Astrocyte of the cerebellum (primary cell): ENCODE results near the gene TBC1D17.

Experiments
- DNase-seq: peaks from one replicate; pipeline ENCODE4 v3.0.0-alpha.2; 2011; ENCODE audit warnings: low read depth
- H3K4me3 ChIP-seq: 2 replicates; pipeline ENCODE4 v1.5.1; 2011; ENCODE audit warnings: mild to moderate bottlenecking, low read depth, low read length, moderate library complexity
- in situ Hi-C: cut with HindIII; loops from 2 replicates; pipeline ENCODE4 v1.10.0; 2017; ENCODE audit warnings: low sequenced_read_pairs
- TF ChIP-seq, protein P1 (sequence below): IDR thresholded peaks from 2 replicates; pipeline ENCODE4 v1.5.1; 2012; ENCODE audit warnings: low read length, low read depth, moderate library complexity, mild to moderate bottlenecking; ENCODE audit errors: missing control alignments

TBC1D17 gene

DNA sequence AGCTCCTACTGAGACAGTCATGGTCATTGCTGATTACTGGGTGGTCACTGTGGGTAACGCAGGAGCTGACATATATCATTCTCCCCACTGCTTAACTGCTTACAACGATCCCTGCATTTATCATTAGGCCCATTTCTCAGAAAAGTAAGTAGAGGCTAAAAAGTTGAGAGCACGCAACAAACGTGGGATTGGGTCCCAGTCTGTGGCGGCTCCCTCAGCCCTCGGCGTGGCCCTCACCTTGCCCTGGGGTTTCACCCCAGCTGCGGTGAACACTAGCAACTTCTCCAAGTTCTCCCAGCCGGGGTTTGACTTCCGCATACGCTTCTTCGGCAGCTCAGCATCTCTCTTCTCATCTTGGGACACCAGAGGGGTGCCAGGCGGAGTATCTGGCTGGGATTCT lies 12.6 kb upstream of the TBC1D17 start:
- TF ChIP-seq, protein P1, sequence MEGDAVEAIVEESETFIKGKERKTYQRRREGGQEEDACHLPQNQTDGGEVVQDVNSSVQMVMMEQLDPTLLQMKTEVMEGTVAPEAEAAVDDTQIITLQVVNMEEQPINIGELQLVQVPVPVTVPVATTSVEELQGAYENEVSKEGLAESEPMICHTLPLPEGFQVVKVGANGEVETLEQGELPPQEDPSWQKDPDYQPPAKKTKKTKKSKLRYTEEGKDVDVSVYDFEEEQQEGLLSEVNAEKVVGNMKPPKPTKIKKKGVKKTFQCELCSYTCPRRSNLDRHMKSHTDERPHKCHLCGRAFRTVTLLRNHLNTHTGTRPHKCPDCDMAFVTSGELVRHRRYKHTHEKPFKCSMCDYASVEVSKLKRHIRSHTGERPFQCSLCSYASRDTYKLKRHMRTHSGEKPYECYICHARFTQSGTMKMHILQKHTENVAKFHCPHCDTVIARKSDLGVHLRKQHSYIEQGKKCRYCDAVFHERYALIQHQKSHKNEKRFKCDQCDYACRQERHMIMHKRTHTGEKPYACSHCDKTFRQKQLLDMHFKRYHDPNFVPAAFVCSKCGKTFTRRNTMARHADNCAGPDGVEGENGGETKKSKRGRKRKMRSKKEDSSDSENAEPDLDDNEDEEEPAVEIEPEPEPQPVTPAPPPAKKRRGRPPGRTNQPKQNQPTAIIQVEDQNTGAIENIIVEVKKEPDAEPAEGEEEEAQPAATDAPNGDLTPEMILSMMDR, result no peak
- no peak for DNase-seq
- H3K4me3 ChIP-seq, result no peak overlapping the region
- in situ Hi-C loops, result no loop called here

- TF ChIP-seq, protein P1, result no peak
- DNase-seq, result peak; percentile 69
- peak within 1 kb of the TSS; percentile 79 for H3K4me3 ChIP-seq
- in situ Hi-C loops, result no loop called here
Observed at GRCh38 chr19:49866933-49867782, 10.3 kb upstream of the TBC1D17 start, which contains the start of gene PNKP. PNKP (minus strand) TSS chr19:49867576; CDS start chr19:49867204, 372 bp downstream.

DNA sequence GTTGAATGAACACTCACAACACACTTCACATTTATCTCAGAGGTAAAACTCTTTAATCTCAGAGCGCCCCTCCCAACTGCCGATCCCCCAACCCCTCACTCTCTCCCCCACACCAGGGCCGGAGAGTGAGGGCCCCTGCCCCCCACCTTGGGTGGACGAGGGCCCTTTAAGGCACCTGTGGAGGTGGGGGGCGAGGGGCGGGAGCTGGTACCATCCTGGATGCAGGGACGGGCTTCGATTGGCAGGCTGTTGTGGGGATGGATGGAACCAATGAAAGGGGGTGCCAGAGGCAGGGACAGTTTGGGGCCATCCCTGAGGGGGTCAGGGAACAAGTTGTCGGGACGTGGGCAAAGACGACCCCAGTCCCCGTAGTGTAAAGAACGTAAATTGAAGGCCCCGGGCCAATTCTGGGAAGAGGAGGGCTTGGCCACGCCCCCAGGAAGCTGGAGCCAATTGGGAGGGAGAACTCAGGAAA lies 8.5 kb upstream of the TBC1D17 start:
- no peak for DNase-seq
- in situ Hi-C loops, result no loop called here
- TF ChIP-seq, protein P1, result no peak

GRCh38 chr19:49869484-49870308 lies 7.8 kb upstream of the TBC1D17 start:
- in situ Hi-C loops, result no loop called here
- TF ChIP-seq, protein P1, result no peak
- DNase-seq, result peak; percentile 100
- peak overlapping the region; percentile 45 for H3K4me3 ChIP-seq

More for the DNA sequence above, 8.5 kb upstream of the TBC1D17 start:
- H3K4me3 ChIP-seq, result peak overlapping the region; percentile 38

GRCh38 chr19:49870309-49870901 lies 7.1 kb upstream of the TBC1D17 start:
- DNase-seq, result no peak
- TF ChIP-seq, protein P1, result no peak
- peak overlapping the region; percentile 45 for H3K4me3 ChIP-seq
- in situ Hi-C loops, result no loop called here
